GM12878 (cell line): ENCODE data around the gene STAMBP. TPM values are rescaled to one million over a fixed set of nuclear protein-coding genes. Genes with fewer than 3 reads are reported as not detected.

Experiments
- ATAC-seq: fragments of 200-7000 bp; cut with Tn5 transposase; 3 replicates; pipeline ENCODE4 v1.9.1; 2020; ENCODE audit warnings: mild to moderate bottlenecking, moderate library complexity
- BruUV-seq: library from RNA; stranded (reverse); fragments of 400-500 nt; replicated peaks from 2 replicates; lab custom pipeline; 2021; lab: Mats Ljungman, UMichigan
- CTCF ChIA-PET: fragments of 300-600 bp; sonication (Branson Sonifier 250); formaldehyde crosslinking; extraction: SDS; loops from one replicate; lab custom pipeline; 2021; ENCODE audit warnings: inconsistent platforms; lab: Yijun Ruan, JAX
- POLR2A ChIA-PET: fragments of 350-600 bp; formaldehyde crosslinking; extraction: SDS; loops from one replicate; lab custom pipeline; 2021; ENCODE audit warnings: inconsistent platforms; lab: Charles Lee
- RAD21 ChIA-PET: fragments of 300-600 bp; sonication (Branson Sonifier 250); formaldehyde crosslinking; loops from one replicate; lab custom pipeline; 2023; ENCODE audit warnings: antibody characterized with exemption; ENCODE audit not compliant: unreplicated experiment; lab: Charles Lee
- SMC1A ChIA-PET: fragments of 300-600 bp; sonication (Branson Sonifier 250); formaldehyde crosslinking; loops from one replicate; lab custom pipeline; 2023; ENCODE audit not compliant: unreplicated experiment, uncharacterized antibody; lab: Charles Lee
- DNase-seq: peaks from one replicate; pipeline ENCODE4 v3.0.0-alpha.2; 2011; ENCODE audit warnings: low read depth, low spot score
- FAIRE-seq: peaks from 3 replicates; lab custom pipeline; 2011; peaks lifted over from hg19 to GRCh38; lab: Jason Lieb, UNC
- H2AFZ ChIP-seq: 2 replicates; pipeline ENCODE4 v1.6.0; 2011; ENCODE audit warnings: low read depth, low read length, control low read depth; ENCODE audit not compliant: control insufficient read depth
- H3K27ac ChIP-seq: 2 replicates; pipeline ENCODE4 v1.5.1; 2011; ENCODE audit warnings: control low read depth; ENCODE audit not compliant: control insufficient read depth, insufficient read depth
- H3K27me3 ChIP-seq, 2 experiments: replicated peaks in 1 of 2; 2 replicates each; pipeline versions ENCODE4 v1.6.0 to v1.6.1; 2011; ENCODE audit warnings: low read length in 1 of 2; ENCODE audit not compliant: control insufficient read depth in 2 of 2, insufficient read depth in 2 of 2
- H3K36me3 ChIP-seq, 2 experiments: 2 replicates each; pipeline ENCODE4 v1.5.1; 2011; ENCODE audit warnings: low read length in 1 of 2; ENCODE audit not compliant: control insufficient read depth in 2 of 2, insufficient read depth in 2 of 2
- H3K4me1 ChIP-seq: 2 replicates; pipeline ENCODE4 v1.6.1; 2011; ENCODE audit warnings: mild to moderate bottlenecking, low read length, moderate library complexity, mixed read lengths; ENCODE audit not compliant: control insufficient read depth, insufficient read depth
- H3K4me2 ChIP-seq: 2 replicates; pipeline ENCODE4 v1.6.0; 2011; ENCODE audit warnings: control low read depth; ENCODE audit not compliant: control insufficient read depth, insufficient read depth
- H3K4me3 ChIP-seq: fragments of 200-600 bp; sonication (generic); 2 replicates; pipeline ENCODE4 v1.5.1; 2016
- H3K79me2 ChIP-seq: 2 replicates; pipeline ENCODE4 v1.6.0; 2011; ENCODE audit warnings: low read length; ENCODE audit not compliant: control insufficient read depth, insufficient read depth
- H3K9ac ChIP-seq: 2 replicates; pipeline ENCODE4 v1.8.0; 2011; ENCODE audit warnings: low read length, control low read depth, mixed read lengths; ENCODE audit not compliant: control insufficient read depth, insufficient read depth
- H3K9me3 ChIP-seq: replicated peaks from 3 replicates; pipeline ENCODE4 v1.5.1; 2011; ENCODE audit warnings: mild to moderate bottlenecking, low read length; ENCODE audit not compliant: control insufficient read depth, insufficient read depth
- H4K20me1 ChIP-seq: 2 replicates; pipeline ENCODE4 v1.6.0; 2011; ENCODE audit not compliant: control insufficient read depth, insufficient read depth
- ASH2L ChIP-seq: fragments of 300-600, 200-600 bp; sonication (generic); IDR thresholded peaks from 2 replicates; pipeline ENCODE4 v1.6.1; 2017; ENCODE audit warnings: low read depth, mild to moderate bottlenecking, borderline replicate concordance
- DPF2 ChIP-seq: fragments of 450-650 bp; IDR thresholded peaks from 2 replicates; pipeline ENCODE4 v1.6.1; 2017; ENCODE audit warnings: mild to moderate bottlenecking
- GATAD2B ChIP-seq: fragments of 450-650 bp; conservative IDR thresholded peaks from 2 replicates; pipeline ENCODE4 v1.6.1; 2017; ENCODE audit warnings: low read depth, mild to moderate bottlenecking, moderate library complexity
- PML ChIP-seq: IDR thresholded peaks from 2 replicates; pipeline ENCODE4 v1.6.1; 2012; ENCODE audit warnings: low read length, inconsistent platforms
- SIN3A ChIP-seq: IDR thresholded peaks from 2 replicates; pipeline ENCODE4 v1.6.1; 2012; ENCODE audit warnings: low read depth, low read length, improper control_type of control experiment
- SIX5 ChIP-seq: IDR thresholded peaks from 2 replicates; pipeline ENCODE4 v1.6.1; 2011; ENCODE audit warnings: mild to moderate bottlenecking, low read depth, low read length, moderate library complexity; ENCODE audit not compliant: severe bottlenecking
- SMAD1 ChIP-seq: fragments of 450-650 bp; IDR thresholded peaks from 2 replicates; pipeline ENCODE4 v1.6.1; 2018; ENCODE audit warnings: mild to moderate bottlenecking, low read depth; ENCODE audit not compliant: partially characterized antibody
- SREBF2 ChIP-seq: IDR thresholded peaks from 2 replicates; pipeline ENCODE4 v1.6.1; 2012; ENCODE audit warnings: mild to moderate bottlenecking, low read length
- WRNIP1 ChIP-seq: IDR thresholded peaks from 2 replicates; pipeline ENCODE4 v1.6.1; 2011; ENCODE audit warnings: low read depth, low read length, improper control_type of control experiment, borderline replicate concordance
- ZBED1 ChIP-seq: IDR thresholded peaks from 2 replicates; pipeline ENCODE4 v1.6.1; 2016; ENCODE audit warnings: borderline replicate concordance
- WGBS: methylation state at CpG from one replicate; pipeline ENCODE4 v1.1.6; 2016; ENCODE audit warnings: low lambda C conversion rate; ENCODE audit not compliant: insufficient replicate concordance, insufficient coverage; ENCODE audit errors: missing lambda C conversion rate; 5-methylcytosine and 5-hydroxymethylcytosine counted together
- in situ Hi-C: fragments of 300-500 bp; cut with MboI; formaldehyde crosslinking; loops from 9 replicates; pipeline ENCODE4 v1.14.3; 2018; ENCODE audit warnings: mixed read lengths
- intact Hi-C: fragments of 100-400 bp; cut with micrococcal nuclease; formaldehyde crosslinking; loops from one replicate; pipeline ENCODE4 v1.14.2; 2022; ENCODE audit not compliant: unreplicated experiment
- polyA plus RNA-seq, 11 experiments: library from polyadenylated mRNA; depleted of rRNA in 4 of 11; unstranded in 6 of 11; stranded (reverse) in 5 of 11; fragments of >200 nt; fragmentation: Nextera tagmentation in 4 of 11; fragmentation: Illumina TruSeq in 1 of 11; extraction: Ambion mirVana in 4 of 11; extraction: Trizol in 1 of 11; gene quantifications; 1 replicate in 1 of 11; 2 replicates in 10 of 11; pipeline versions ENCODE4 v1.2.1 to v1.2.3, GENCODE V29; 2011 to 2016; ENCODE audit warnings: inconsistent platforms in 2 of 11, missing spikeins in 2 of 11, low read depth in 1 of 11
- total RNA-seq, 4 experiments: library from RNA; depleted of rRNA in 3 of 4; stranded (reverse); fragments of >200 nt in 3 of 4; fragmentation: Illumina TruSeq in 1 of 4; extraction: Trizol in 1 of 4; gene quantifications; 2 replicates each; pipeline versions ENCODE4 v1.2.1 to v1.2.3, GENCODE V29; 2013 to 2021
- TF ChIP-seq, protein P1 (sequence below): fragments of 450-650 bp; IDR thresholded peaks from 2 replicates; pipeline ENCODE4 v1.6.1; 2018; ENCODE audit warnings: borderline replicate concordance, mild to moderate bottlenecking; ENCODE audit not compliant: partially characterized antibody
- TF ChIP-seq, protein P2 (sequence below): fragments of 450-650 bp; formaldehyde crosslinking; IDR thresholded peaks from 2 replicates; pipeline ENCODE4 v1.4.0; 2020; ENCODE audit warnings: mild to moderate bottlenecking, moderate library complexity
- TF ChIP-seq, protein P3 (sequence below), 3 experiments: IDR thresholded peaks in 2 of 3; conservative IDR thresholded peaks in 1 of 3; 2 replicates each; pipeline ENCODE4 v1.5.1; 2011; ENCODE audit warnings: low read depth in 3 of 3, low read length in 3 of 3, mild to moderate bottlenecking in 3 of 3, control low read depth in 2 of 3, moderate library complexity in 2 of 3, inconsistent platforms in 1 of 3, mixed read lengths in 1 of 3; ENCODE audit not compliant: control insufficient read depth in 2 of 3, insufficient read depth in 1 of 3; ENCODE audit errors: extremely low read depth in 1 of 3

The STAMBP gene
- total and polyA plus RNA-seq, 10 of the 15 experiments (the other 5 are each of a cell fraction or from before 2014, with no cell fraction given): 38.9 to 84.1 (median 69.7) TPM

DNA sequence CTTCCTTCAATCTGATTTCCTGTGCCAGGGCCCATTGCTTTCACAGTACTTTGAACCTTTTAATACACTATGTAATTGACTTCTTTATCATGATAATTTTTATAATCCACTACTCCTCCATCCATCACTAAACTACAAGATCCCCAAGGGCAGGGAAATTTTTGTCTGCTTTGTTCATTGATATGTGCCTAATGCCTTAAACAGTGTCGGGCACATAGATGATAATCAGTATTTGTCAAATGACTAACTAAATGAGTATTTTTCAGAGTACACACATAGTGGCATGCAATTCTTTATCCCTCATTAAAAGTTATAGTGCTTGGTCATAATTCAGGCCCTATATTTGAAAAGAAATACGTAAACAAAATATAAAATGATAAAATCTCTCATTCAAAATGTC lies 5.3 kb upstream of the STAMBP start (continued):
- TF ChIP-seq, protein P1, sequence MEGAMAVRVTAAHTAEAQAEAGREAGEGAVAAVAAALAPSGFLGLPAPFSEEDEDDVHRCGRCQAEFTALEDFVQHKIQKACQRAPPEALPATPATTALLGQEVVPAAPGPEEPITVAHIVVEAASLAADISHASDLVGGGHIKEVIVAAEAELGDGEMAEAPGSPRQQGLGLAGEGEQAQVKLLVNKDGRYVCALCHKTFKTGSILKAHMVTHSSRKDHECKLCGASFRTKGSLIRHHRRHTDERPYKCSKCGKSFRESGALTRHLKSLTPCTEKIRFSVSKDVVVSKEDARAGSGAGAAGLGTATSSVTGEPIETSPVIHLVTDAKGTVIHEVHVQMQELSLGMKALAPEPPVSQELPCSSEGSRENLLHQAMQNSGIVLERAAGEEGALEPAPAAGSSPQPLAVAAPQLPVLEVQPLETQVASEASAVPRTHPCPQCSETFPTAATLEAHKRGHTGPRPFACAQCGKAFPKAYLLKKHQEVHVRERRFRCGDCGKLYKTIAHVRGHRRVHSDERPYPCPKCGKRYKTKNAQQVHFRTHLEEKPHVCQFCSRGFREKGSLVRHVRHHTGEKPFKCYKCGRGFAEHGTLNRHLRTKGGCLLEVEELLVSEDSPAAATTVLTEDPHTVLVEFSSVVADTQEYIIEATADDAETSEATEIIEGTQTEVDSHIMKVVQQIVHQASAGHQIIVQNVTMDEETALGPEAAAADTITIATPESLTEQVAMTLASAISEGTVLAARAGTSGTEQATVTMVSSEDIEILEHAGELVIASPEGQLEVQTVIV: no peak
- no peak for TF ChIP-seq WRNIP1

DNA sequence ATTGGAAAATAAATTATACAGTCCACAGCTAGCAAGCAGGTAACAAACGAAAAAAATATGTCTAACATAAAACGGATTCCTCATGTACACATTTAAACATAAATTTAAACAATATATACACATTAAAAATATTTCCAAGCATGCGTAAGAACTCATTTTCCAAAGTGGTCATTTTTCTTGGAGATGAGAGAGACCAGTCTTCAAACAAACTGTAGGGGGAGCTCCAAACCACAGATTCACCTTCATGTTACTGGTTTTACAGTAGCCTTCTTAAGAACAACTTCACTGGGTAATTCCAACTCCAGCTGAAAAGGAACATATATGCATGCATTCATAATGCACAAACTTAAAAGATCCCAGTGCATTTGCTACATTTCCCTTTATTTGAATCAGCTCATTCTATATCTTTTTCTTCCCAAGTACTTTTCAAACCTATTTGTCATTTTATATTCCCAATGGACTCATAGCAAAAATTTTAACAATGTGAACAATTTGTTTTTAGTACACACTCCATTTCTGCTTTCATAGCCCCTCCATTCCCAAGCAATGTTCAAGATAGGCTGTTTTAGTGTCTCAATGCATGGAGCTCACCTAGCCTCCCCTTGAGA lies 4.7 kb upstream of the STAMBP start:
- Histone ChIP-seq H3K9ac (no peak overlapping the region), H3K36me3 (no peaks in the 10 kb centered on the region), H3K4me1 (peaks cover 20% of the 10 kb centered on the region), H3K27me3 (no peaks in the 10 kb centered on the region), H2AFZ (no peak overlapping the region), H3K9me3 (no peaks in the 10 kb centered on the region), H4K20me1 (no peaks in the 10 kb centered on the region), H3K4me2 (no peak overlapping the region), H3K79me2 (peaks cover 7% of the 10 kb centered on the region), H3K27ac (no peak overlapping the region), H3K4me3 (no peak overlapping the region)
- in situ Hi-C loops (loop anchor here (10.0 kb wide), 1 partner anchor 571 kb away; no protein-coding TSS in a partner anchor), intact Hi-C loops (loop anchor here (1.0 to 10.0 kb wide), 6 partner anchors 139 to 511 kb away; partner anchors contain the start of genes BOLA3 and TET3)
- CTCF ChIA-PET: interaction anchor here (0.5 to 8.9 kb wide), 71 partner anchors 9 to 763 kb away, joined by 3 to 191 read pairs (median 5); partner anchors contain the start of genes BOLA3, MOB1A and TPRKB
- POLR2A ChIA-PET: interaction anchor here (0.6 to 1.8 kb wide), 9 partner anchors 130 to 358 kb away, joined by 3 to 9 read pairs (median 4); partner anchors contain the start of gene BOLA3
- peak; percentile 49 for DNase-seq
- WGBS: 2% methylated on average over 3 of the region's 3 CpGs
- RAD21 ChIA-PET: interaction anchor here (0.6 to 8.4 kb wide), 25 partner anchors 12 to 658 kb away, joined by 3 to 96 read pairs (median 4); partner anchors contain the start of gene BOLA3
- ATAC-seq: 0 out of 3 replicates have a peak, but pooled peaks have one; percentile 9
- SMC1A ChIA-PET: interaction anchor here (0.7 to 7.3 kb wide), 37 partner anchors 9 to 577 kb away, joined by 3 to 53 read pairs (median 4); partner anchors contain the start of gene BOLA3
- peak; percentile 52 for FAIRE-seq
- no TSS peak for BruUV-seq
- TF ChIP-seq DPF2 (no peak), SIN3A (no peak), SMAD1 (no peak), ZBED1 (no peak), SIX5 (no peak), PML (no peak), ASH2L (no peak), GATAD2B (no peak), SREBF2 (no peak)
- TF ChIP-seq, protein P2, sequence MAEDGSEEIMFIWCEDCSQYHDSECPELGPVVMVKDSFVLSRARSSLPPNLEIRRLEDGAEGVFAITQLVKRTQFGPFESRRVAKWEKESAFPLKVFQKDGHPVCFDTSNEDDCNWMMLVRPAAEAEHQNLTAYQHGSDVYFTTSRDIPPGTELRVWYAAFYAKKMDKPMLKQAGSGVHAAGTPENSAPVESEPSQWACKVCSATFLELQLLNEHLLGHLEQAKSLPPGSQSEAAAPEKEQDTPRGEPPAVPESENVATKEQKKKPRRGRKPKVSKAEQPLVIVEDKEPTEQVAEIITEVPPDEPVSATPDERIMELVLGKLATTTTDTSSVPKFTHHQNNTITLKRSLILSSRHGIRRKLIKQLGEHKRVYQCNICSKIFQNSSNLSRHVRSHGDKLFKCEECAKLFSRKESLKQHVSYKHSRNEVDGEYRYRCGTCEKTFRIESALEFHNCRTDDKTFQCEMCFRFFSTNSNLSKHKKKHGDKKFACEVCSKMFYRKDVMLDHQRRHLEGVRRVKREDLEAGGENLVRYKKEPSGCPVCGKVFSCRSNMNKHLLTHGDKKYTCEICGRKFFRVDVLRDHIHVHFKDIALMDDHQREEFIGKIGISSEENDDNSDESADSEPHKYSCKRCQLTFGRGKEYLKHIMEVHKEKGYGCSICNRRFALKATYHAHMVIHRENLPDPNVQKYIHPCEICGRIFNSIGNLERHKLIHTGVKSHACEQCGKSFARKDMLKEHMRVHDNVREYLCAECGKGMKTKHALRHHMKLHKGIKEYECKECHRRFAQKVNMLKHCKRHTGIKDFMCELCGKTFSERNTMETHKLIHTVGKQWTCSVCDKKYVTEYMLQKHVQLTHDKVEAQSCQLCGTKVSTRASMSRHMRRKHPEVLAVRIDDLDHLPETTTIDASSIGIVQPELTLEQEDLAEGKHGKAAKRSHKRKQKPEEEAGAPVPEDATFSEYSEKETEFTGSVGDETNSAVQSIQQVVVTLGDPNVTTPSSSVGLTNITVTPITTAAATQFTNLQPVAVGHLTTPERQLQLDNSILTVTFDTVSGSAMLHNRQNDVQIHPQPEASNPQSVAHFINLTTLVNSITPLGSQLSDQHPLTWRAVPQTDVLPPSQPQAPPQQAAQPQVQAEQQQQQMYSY (CRISPR knock-in tag): no peak
- TF ChIP-seq, protein P3, sequence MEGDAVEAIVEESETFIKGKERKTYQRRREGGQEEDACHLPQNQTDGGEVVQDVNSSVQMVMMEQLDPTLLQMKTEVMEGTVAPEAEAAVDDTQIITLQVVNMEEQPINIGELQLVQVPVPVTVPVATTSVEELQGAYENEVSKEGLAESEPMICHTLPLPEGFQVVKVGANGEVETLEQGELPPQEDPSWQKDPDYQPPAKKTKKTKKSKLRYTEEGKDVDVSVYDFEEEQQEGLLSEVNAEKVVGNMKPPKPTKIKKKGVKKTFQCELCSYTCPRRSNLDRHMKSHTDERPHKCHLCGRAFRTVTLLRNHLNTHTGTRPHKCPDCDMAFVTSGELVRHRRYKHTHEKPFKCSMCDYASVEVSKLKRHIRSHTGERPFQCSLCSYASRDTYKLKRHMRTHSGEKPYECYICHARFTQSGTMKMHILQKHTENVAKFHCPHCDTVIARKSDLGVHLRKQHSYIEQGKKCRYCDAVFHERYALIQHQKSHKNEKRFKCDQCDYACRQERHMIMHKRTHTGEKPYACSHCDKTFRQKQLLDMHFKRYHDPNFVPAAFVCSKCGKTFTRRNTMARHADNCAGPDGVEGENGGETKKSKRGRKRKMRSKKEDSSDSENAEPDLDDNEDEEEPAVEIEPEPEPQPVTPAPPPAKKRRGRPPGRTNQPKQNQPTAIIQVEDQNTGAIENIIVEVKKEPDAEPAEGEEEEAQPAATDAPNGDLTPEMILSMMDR (IDR thresholded peaks at IDR 0.05 in 2 of 3, conservative IDR thresholded peaks at IDR 0.05 in 1 of 3; ENCODE audit: control insufficient read depth in 2 of 3, extremely low read depth in 1 of 3, insufficient read depth in 1 of 3, low read depth in 3 of 3, low read length in 3 of 3): peak; percentile 75 to 84 (median 76)
